Osteoblast (primary cell): ENCODE measurements around the gene WWOX. TPM values are rescaled to one million over a fixed set of nuclear protein-coding genes. Genes with fewer than 3 reads are reported as not detected.

Experiments used
- DNase-seq: peaks from one replicate; pipeline ENCODE4 v3.0.0; 2011; ENCODE audit warnings: low spot score, mixed read lengths; ENCODE audit not compliant: insufficient read length; ENCODE audit errors: missing footprints
- H2AFZ ChIP-seq: 2 replicates; pipeline ENCODE4 v1.6.0; 2011; ENCODE audit warnings: mild to moderate bottlenecking, low read length
- H3K27ac ChIP-seq: 2 replicates; pipeline ENCODE4 v1.5.1; 2011; ENCODE audit warnings: mild to moderate bottlenecking, low read depth, low read length, moderate library complexity
- H3K27me3 ChIP-seq: 2 replicates; pipeline ENCODE4 v1.6.0; 2012; ENCODE audit warnings: mild to moderate bottlenecking, control low read depth, inconsistent platforms, low read length, moderate library complexity; ENCODE audit not compliant: insufficient read depth
- H3K36me3 ChIP-seq: 2 replicates; pipeline ENCODE4 v1.5.1; 2011; ENCODE audit warnings: mild to moderate bottlenecking, low read length, control low read depth, moderate library complexity; ENCODE audit not compliant: insufficient read depth
- H3K4me1 ChIP-seq: 2 replicates; pipeline ENCODE4 v1.5.1; 2011; ENCODE audit warnings: mild to moderate bottlenecking, low read length, control low read depth, moderate library complexity; ENCODE audit not compliant: insufficient read depth
- H3K4me2 ChIP-seq: 2 replicates; pipeline ENCODE4 v1.6.0; 2011; ENCODE audit warnings: mild to moderate bottlenecking, low read length; ENCODE audit not compliant: insufficient read depth
- H3K4me3 ChIP-seq: fragments of 200-600 bp; sonication (generic); 3 replicates; pipeline ENCODE4 v1.5.1; 2012; ENCODE audit warnings: mild to moderate bottlenecking, low read length, inconsistent platforms; ENCODE audit not compliant: insufficient read depth
- H3K79me2 ChIP-seq: 2 replicates; pipeline ENCODE4 v1.6.0; 2012; ENCODE audit warnings: mild to moderate bottlenecking, low read length, control low read depth, inconsistent platforms; ENCODE audit not compliant: insufficient read depth
- H3K9me3 ChIP-seq: 2 replicates; pipeline ENCODE4 v1.5.1; 2011; ENCODE audit warnings: low read depth, low read length, control low read depth
- H4K20me1 ChIP-seq: 2 replicates; pipeline ENCODE4 v1.6.0; 2012; ENCODE audit warnings: mild to moderate bottlenecking, low read length, control low read depth; ENCODE audit not compliant: insufficient read depth
- total RNA-seq: library from RNA; depleted of rRNA; stranded (reverse); fragments of >200 nt; gene quantifications from 2 replicates; pipeline ENCODE4 v1.2.3, GENCODE V29; 2012
- TF ChIP-seq, protein P1 (sequence below): IDR thresholded peaks from 2 replicates; pipeline ENCODE4 v1.5.1; 2011; ENCODE audit warnings: mild to moderate bottlenecking, low read depth, low read length, moderate library complexity; ENCODE audit errors: extremely low read depth

The WWOX gene
- total RNA-seq, 1 donor: 23.9 TPM

DNA sequence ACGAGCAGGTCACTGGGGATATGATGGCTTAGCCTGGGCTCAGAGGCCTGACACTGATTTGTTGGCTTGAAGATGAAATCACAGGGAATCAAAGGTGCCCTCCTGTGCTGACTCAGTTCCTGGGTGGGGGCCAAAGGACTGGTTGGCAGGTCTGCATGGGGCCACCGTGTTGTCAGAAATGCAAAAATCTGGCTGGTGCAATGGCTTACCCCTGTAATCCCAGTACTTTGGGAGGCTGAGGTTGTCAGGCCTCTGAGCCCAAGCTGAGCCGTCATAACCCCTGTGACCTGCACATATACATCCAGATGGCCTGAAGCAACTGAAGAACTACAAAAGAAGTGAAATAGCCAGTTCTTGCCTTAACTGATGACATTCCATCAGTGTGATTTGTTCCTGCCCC is 314.2 kb downstream of the WWOX start:
- Histone ChIP-seq H2AFZ (no peak overlapping the region), H3K4me2 (no peak overlapping the region), H4K20me1 (no peaks in the 10 kb centered on the region), H3K27me3 (no peaks in the 10 kb centered on the region), H3K36me3 (no peaks in the 10 kb centered on the region), H3K4me3 (no peak overlapping the region), H3K9me3 (no peaks in the 10 kb centered on the region), H3K27ac (no peak overlapping the region), H3K4me1 (no peaks in the 10 kb centered on the region), H3K79me2 (no peaks in the 10 kb centered on the region)
- DNase-seq: no peak
- TF ChIP-seq, protein P1, sequence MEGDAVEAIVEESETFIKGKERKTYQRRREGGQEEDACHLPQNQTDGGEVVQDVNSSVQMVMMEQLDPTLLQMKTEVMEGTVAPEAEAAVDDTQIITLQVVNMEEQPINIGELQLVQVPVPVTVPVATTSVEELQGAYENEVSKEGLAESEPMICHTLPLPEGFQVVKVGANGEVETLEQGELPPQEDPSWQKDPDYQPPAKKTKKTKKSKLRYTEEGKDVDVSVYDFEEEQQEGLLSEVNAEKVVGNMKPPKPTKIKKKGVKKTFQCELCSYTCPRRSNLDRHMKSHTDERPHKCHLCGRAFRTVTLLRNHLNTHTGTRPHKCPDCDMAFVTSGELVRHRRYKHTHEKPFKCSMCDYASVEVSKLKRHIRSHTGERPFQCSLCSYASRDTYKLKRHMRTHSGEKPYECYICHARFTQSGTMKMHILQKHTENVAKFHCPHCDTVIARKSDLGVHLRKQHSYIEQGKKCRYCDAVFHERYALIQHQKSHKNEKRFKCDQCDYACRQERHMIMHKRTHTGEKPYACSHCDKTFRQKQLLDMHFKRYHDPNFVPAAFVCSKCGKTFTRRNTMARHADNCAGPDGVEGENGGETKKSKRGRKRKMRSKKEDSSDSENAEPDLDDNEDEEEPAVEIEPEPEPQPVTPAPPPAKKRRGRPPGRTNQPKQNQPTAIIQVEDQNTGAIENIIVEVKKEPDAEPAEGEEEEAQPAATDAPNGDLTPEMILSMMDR: no peak

DNA sequence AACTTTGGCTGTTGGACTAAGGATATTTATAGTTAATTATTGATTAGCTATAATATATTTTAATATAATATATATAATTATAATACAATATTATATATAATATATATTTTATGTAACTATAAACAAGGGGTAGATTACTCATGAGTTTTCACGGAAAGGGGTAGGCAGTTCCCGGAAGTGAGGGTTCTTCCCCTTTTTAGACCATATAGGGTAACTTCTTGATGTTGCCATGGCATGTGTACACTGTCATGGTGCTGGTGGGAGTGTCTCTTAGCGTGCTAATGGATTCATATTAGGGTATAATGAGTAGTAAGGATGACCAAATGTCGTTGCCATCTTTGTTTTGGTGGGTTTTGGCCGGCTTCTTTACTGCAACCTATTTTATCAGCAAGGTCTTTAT is 315.6 kb downstream of the WWOX start:
- no peaks in the 10 kb centered on the region for H3K4me1 ChIP-seq
- TF ChIP-seq, protein P1: no peak
- H3K27ac ChIP-seq: no peak overlapping the region
- H3K36me3 ChIP-seq: no peaks in the 10 kb centered on the region
- H3K27me3 ChIP-seq: no peaks in the 10 kb centered on the region
- no peak overlapping the region for H3K4me3 ChIP-seq
- H3K79me2 ChIP-seq: no peaks in the 10 kb centered on the region
- no peaks in the 10 kb centered on the region for H3K9me3 ChIP-seq
- H3K4me2 ChIP-seq: no peak overlapping the region
- H2AFZ ChIP-seq: no peak overlapping the region
- no peaks in the 10 kb centered on the region for H4K20me1 ChIP-seq
- DNase-seq: no peak

- no peak for DNase-seq
- H3K4me1 ChIP-seq: no peaks in the 10 kb centered on the region
- no peaks in the 10 kb centered on the region for H3K79me2 ChIP-seq
- TF ChIP-seq, protein P1: no peak
- H2AFZ ChIP-seq: no peak overlapping the region
- no peaks in the 10 kb centered on the region for H3K36me3 ChIP-seq
- no peak overlapping the region for H3K4me3 ChIP-seq
- no peak overlapping the region for H3K27ac ChIP-seq
- H4K20me1 ChIP-seq: no peaks in the 10 kb centered on the region
- H3K27me3 ChIP-seq: no peaks in the 10 kb centered on the region
- H3K9me3 ChIP-seq: no peaks in the 10 kb centered on the region
- no peak overlapping the region for H3K4me2 ChIP-seq
Observed at GRCh38 chr16:78415669-78416068, 316.2 kb downstream of the WWOX start.

- no peak for DNase-seq
- H3K79me2 ChIP-seq: no peaks in the 10 kb centered on the region
- no peak overlapping the region for H3K27ac ChIP-seq
- no peak overlapping the region for H3K4me2 ChIP-seq
- H3K27me3 ChIP-seq: no peaks in the 10 kb centered on the region
- no peaks in the 10 kb centered on the region for H3K4me1 ChIP-seq
- H3K4me3 ChIP-seq: no peak overlapping the region
- no peaks in the 10 kb centered on the region for H4K20me1 ChIP-seq
- H3K9me3 ChIP-seq: no peaks in the 10 kb centered on the region
- H3K36me3 ChIP-seq: no peaks in the 10 kb centered on the region
- no peak overlapping the region for H2AFZ ChIP-seq
- TF ChIP-seq, protein P1: no peak
Observed at GRCh38 chr16:78416400-78416799, 316.9 kb downstream of the WWOX start.
